Common myeloid progenitor, CD34-positive (primary cell): ENCODE results near the gene ADGRL3.

Experiments used
- CTCF ChIA-PET: fragments of 350-600 bp; sonication (Branson Sonifier 250); formaldehyde crosslinking; loops from one replicate; lab custom pipeline; 2021; ENCODE audit warnings: antibody characterized with exemption; lab: Charles Lee
- POLR2A ChIA-PET: fragments of 350-600 bp; sonication (Branson Sonifier 250); formaldehyde crosslinking; loops from one replicate; lab custom pipeline; 2021; ENCODE audit warnings: antibody characterized with exemption; lab: Charles Lee
- DNase-seq, 3 donors: peaks; one replicate each; pipeline versions ENCODE4 v3.0.0 to v3.0.0-alpha.2; 2013
- H3K27ac ChIP-seq, 2 experiments: 1 replicate in 1 of 2; 2 replicates in 1 of 2; pipeline ENCODE4 v1.7.0; 2013; ENCODE audit warnings: inconsistent platforms in 2 of 2, low read length in 2 of 2, mild to moderate bottlenecking in 2 of 2, low read depth in 1 of 2, moderate library complexity in 1 of 2; ENCODE audit not compliant: severe bottlenecking in 2 of 2, insufficient read depth in 1 of 2, poor library complexity in 1 of 2
- H3K27me3 ChIP-seq, 5 experiments: replicated peaks in 2 of 5; 1 replicate in 3 of 5; 2 replicates in 2 of 5; pipeline versions ENCODE4 v1.6.1 to v1.7.0; 2013; ENCODE audit warnings: low read length in 4 of 5, mild to moderate bottlenecking in 2 of 5, moderate library complexity in 2 of 5, inconsistent platforms in 1 of 5; ENCODE audit not compliant: insufficient read depth in 5 of 5, control insufficient read depth in 4 of 5
- H3K36me3 ChIP-seq, 4 experiments: 1 replicate in 2 of 4; 2 replicates in 2 of 4; pipeline versions ENCODE4 v1.6.1 to v1.7.0; 2013; ENCODE audit warnings: low read length in 3 of 4, control low read depth in 1 of 4, mild to moderate bottlenecking in 1 of 4; ENCODE audit not compliant: control insufficient read depth in 4 of 4, insufficient read depth in 4 of 4
- H3K4me1 ChIP-seq, 4 experiments: 1 replicate in 3 of 4; 2 replicates in 1 of 4; pipeline versions ENCODE4 v1.6.1 to v1.7.1; 2013; ENCODE audit warnings: low read length in 3 of 4, mild to moderate bottlenecking in 3 of 4, control low read depth in 1 of 4, inconsistent platforms in 1 of 4, moderate library complexity in 1 of 4; ENCODE audit not compliant: control insufficient read depth in 4 of 4, insufficient read depth in 4 of 4; ENCODE audit errors: control extremely low read depth in 1 of 4
- H3K4me3 ChIP-seq, 7 experiments: 1 replicate in 4 of 7; 2 replicates in 3 of 7; pipeline versions ENCODE4 v1.5.1 to v1.7.0; 2013; ENCODE audit warnings: mild to moderate bottlenecking in 7 of 7, low read length in 6 of 7, moderate library complexity in 6 of 7, inconsistent platforms in 2 of 7, low read depth in 2 of 7, control low read depth in 1 of 7; ENCODE audit not compliant: insufficient read depth in 4 of 7, control insufficient read depth in 1 of 7; ENCODE audit errors: extremely low read depth in 1 of 7
- H3K9me3 ChIP-seq, 5 experiments: 1 replicate in 4 of 5; 2 replicates in 1 of 5; pipeline versions ENCODE4 v1.6.1 to v1.7.1; 2013; ENCODE audit warnings: low read length in 4 of 5, mild to moderate bottlenecking in 2 of 5, inconsistent platforms in 1 of 5, low read depth in 1 of 5, moderate library complexity in 1 of 5; ENCODE audit not compliant: control insufficient read depth in 4 of 5, insufficient read depth in 2 of 5; ENCODE audit errors: control extremely low read depth in 1 of 5
- whole genome bisulfite sequencing: methylation state at CpG from one replicate; pipeline ENCODE4 v1.1.5; 2013; ENCODE audit not compliant: insufficient coverage; 5-methylcytosine and 5-hydroxymethylcytosine counted together

Gene ADGRL3

GRCh38 chr4:61675464-61675863 is 475.3 kb downstream of the ADGRL3 start:
- Histone ChIP-seq H3K36me3 (no peaks in the 10 kb centered on the region), H3K27ac (no peak overlapping the region), H3K27me3 (no peaks in the 10 kb centered on the region), H3K4me3 (no peak overlapping the region), H3K9me3 (peaks cover 0 to 4% (median 0%) of the 10 kb centered on the region in 5 experiments), H3K4me1 (no peaks in the 10 kb centered on the region)
- 100% methylated on average over 1 of the region's 2 CpGs for WGBS
- ChIA-PET POLR2A (no interaction called here), CTCF (no interaction called here)
- DNase-seq: no peak

GRCh38 chr4:61678297-61678696 is 478.2 kb downstream of the ADGRL3 start:
- WGBS: no CpG with 5 or more reads among the region's 1 CpG
- H3K27me3 ChIP-seq: no peaks in the 10 kb centered on the region
- no peaks in the 10 kb centered on the region for H3K36me3 ChIP-seq
- ChIA-PET POLR2A (no interaction called here), CTCF (no interaction called here)
- no peak overlapping the region for H3K27ac ChIP-seq
- no peak for DNase-seq
- H3K9me3 ChIP-seq: no peaks in the 10 kb centered on the region
- H3K4me1 ChIP-seq: no peaks in the 10 kb centered on the region
- no peak overlapping the region for H3K4me3 ChIP-seq

GRCh38 chr4:61693520-61693919 is 493.4 kb downstream of the ADGRL3 start:
- no CpG with 5 or more reads among the region's 1 CpG for WGBS
- no peaks in the 10 kb centered on the region for H3K36me3 ChIP-seq
- ChIA-PET POLR2A (no interaction called here), CTCF (no interaction called here)
- no peak overlapping the region for H3K27ac ChIP-seq
- peaks cover 0 to 1% (median 0%) of the 10 kb centered on the region in 5 experiments for H3K9me3 ChIP-seq
- peaks cover 0 to 24% (median 3%) of the 10 kb centered on the region in 5 experiments for H3K27me3 ChIP-seq
- no peaks in the 10 kb centered on the region for H3K4me1 ChIP-seq
- DNase-seq: no peak
- no peak overlapping the region for H3K4me3 ChIP-seq

GRCh38 chr4:61714387-61714911 is 514.3 kb downstream of the ADGRL3 start:
- ChIA-PET POLR2A (no interaction called here), CTCF (no interaction called here)
- no peak overlapping the region for H3K27ac ChIP-seq
- no peaks in the 10 kb centered on the region for H3K27me3 ChIP-seq
- no peak for DNase-seq
- WGBS: 94% methylated on average over 3 of the region's 4 CpGs
- no peak overlapping the region for H3K4me3 ChIP-seq
- H3K4me1 ChIP-seq: no peaks in the 10 kb centered on the region
- no peaks in the 10 kb centered on the region for H3K36me3 ChIP-seq
- H3K9me3 ChIP-seq: no peaks in the 10 kb centered on the region

GRCh38 chr4:61716426-61716825 is 516.3 kb downstream of the ADGRL3 start:
- Histone ChIP-seq H3K9me3 (no peaks in the 10 kb centered on the region), H3K4me1 (no peaks in the 10 kb centered on the region), H3K27ac (no peak overlapping the region), H3K27me3 (no peaks in the 10 kb centered on the region), H3K4me3 (no peak overlapping the region), H3K36me3 (no peaks in the 10 kb centered on the region)
- WGBS: 100% methylated on average over 2 of the region's 6 CpGs
- ChIA-PET CTCF (no interaction called here), POLR2A (no interaction called here)
- no peak for DNase-seq

DNA sequence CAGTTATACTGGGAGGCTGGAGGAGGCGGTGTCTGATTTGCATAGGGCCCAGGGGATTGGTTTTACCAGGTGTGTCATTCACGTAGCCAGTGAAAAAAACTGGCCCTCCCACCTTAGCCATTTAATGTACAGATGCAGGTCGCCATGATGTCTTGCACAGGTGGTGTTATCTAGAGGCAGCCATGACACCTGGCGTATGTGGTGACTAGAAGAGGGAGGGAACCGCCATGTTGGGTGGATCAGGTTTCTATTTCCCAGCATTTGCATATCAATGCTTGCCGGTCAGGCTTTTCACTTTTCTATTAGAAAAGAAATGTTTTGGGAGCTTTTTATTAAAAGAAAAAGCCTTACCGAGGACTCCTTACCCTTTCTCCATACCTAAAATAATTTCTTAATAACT is 523.4 kb downstream of the ADGRL3 start:
- ChIA-PET POLR2A (no interaction called here), CTCF (no interaction called here)
- Histone ChIP-seq H3K27ac (no peak overlapping the region), H3K36me3 (no peaks in the 10 kb centered on the region), H3K4me1 (no peaks in the 10 kb centered on the region), H3K9me3 (no peaks in the 10 kb centered on the region), H3K4me3 (no peak overlapping the region), H3K27me3 (no peaks in the 10 kb centered on the region)
- 100% methylated on average over 5 of the region's 7 CpGs for WGBS
- DNase-seq: no peak

GRCh38 chr4:61727286-61727685 is 527.2 kb downstream of the ADGRL3 start:
- H3K27me3 ChIP-seq: no peaks in the 10 kb centered on the region
- no peak overlapping the region for H3K4me3 ChIP-seq
- ChIA-PET CTCF (no interaction called here), POLR2A (no interaction called here)
- H3K9me3 ChIP-seq: no peaks in the 10 kb centered on the region
- DNase-seq: no peak
- no peaks in the 10 kb centered on the region for H3K4me1 ChIP-seq
- 83% methylated on average over 1 of the region's 2 CpGs for WGBS
- H3K36me3 ChIP-seq: no peaks in the 10 kb centered on the region
- no peak overlapping the region for H3K27ac ChIP-seq
